Right lung (tissue), 5 donors: Measurements from ENCODE around the gene COMMD7. TPM values are rescaled to one million over a fixed set of nuclear protein-coding genes. Genes with fewer than 3 reads are reported as not detected.

ENCODE experiments used
- DNase-seq, 2 donors: peaks; one replicate each; pipeline ENCODE4 v3.0.0-alpha.2; 2013
- polyA plus RNA-seq, 5 donors: library from polyadenylated mRNA; unstranded; fragments of 120-200 nt; gene quantifications; one replicate each; pipeline versions ENCODE4 v1.2.1 to v1.2.3, GENCODE V29; 2013; ENCODE audit warnings: inconsistent platforms in 1 of 5, low replicate concordance in 1 of 5; ENCODE audit not compliant: insufficient read length in 5 of 5, insufficient read depth in 1 of 5

COMMD7 gene
- polyA plus RNA-seq, 5 donors = 56.1 to 60.7 (median 57.9) TPM

DNA sequence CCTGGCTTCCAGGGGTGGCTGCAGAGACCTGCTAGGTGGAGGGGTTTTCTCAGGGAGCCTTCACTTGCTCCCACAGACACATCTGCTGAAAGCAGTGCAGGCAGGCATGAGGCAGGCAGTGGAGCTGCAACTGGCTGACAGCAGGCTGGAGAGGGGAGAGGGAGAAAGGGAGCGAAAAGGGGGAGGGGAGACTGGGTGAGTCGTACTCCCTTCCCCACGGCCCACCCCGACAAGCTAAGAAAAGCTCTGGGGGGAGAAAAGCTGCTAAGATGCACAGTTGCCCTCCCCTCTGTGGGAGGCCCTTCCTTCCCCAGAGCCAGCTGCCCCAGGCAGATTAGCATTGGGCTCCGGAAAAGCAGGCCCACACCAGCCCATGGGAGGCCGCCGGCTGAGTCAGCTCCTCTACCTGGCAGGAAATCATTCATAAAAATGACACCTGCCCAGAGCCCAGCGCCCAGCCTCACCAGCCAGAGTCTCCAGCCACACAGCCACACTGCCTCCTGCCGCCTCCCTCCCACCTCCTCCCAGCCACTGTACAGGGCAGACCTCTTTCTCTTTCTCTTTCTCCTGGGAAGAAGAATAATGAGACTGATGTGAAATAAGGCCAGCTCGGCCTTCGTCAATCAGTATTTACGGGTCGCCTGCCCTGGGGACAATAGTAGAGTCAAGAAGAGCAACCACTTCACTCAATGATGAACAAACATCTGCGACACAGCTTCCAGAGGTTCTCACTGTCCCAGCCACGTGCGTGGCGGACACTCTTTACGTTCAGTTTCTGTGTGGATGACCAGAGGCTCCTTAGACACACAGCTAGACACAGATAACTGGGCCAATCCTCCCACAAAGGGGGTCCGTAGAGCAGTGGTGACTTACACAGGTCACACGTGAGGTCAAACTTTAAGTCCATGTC lies 61.8 kb downstream of the COMMD7 start:
- no peak for DNase-seq

DNA sequence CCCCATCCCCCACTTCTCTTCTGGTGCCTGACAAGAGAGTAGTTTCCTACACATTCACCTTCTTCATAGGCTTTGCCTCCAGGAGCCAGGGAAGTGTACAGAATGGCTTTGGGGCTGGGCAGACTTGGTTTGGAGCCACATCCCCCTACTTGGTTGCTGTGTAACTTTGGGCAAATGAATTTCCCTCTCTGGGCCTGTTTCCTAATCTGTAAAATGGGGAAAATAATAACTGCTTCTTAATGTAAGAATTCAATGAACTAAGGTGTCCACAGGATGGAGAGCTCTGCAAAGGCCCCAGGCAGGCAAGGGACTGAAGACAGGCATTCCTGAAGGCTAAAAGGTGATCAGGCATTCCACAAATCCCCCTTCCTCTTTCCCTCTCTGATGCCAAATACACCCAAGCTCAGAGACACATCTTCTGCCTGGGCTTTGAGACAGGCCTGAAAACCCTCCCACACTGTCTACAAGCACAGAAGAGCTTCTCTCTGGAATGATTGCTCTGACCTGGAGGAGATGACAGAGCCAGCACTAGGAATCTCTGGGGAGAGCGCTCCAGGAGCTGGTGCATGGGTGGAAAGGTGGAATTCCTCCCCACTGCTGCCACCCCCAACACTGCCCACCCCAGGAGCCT lies 62.6 kb downstream of the COMMD7 start:
- DNase-seq = no peak

GRCh38 chr20:32678948-32679347 lies 64.3 kb downstream of the COMMD7 start:
- peak in 1 of 2 donors; percentile 21 for DNase-seq

GRCh38 chr20:32675223-32675975 lies 67.9 kb downstream of the COMMD7 start:
- no peak for DNase-seq

DNA sequence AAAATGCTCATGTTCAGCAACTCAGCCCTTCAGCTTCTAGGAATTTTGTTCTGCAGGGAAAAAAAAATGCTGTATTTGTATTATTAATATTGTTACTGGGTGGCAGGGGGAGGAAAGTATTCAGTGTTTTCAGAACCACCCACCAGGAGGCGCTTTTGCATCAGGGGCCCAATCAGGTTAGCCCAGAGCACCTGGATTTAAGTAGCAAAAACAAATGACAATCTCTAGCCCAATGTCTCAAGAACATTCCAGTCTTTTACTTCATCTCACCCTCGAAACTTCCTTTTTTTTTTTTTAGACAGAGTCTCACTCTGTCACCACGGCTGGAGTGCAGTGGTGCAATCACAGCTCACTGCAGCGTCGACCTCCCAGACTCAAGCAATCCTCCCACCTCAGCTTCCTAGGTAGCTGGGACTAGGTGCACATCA lies 68.9 kb downstream of the COMMD7 start:
- no peak for DNase-seq

GRCh38 chr20:32672982-32673851 lies 70.0 kb downstream of the COMMD7 start:
- no peak for DNase-seq

DNA sequence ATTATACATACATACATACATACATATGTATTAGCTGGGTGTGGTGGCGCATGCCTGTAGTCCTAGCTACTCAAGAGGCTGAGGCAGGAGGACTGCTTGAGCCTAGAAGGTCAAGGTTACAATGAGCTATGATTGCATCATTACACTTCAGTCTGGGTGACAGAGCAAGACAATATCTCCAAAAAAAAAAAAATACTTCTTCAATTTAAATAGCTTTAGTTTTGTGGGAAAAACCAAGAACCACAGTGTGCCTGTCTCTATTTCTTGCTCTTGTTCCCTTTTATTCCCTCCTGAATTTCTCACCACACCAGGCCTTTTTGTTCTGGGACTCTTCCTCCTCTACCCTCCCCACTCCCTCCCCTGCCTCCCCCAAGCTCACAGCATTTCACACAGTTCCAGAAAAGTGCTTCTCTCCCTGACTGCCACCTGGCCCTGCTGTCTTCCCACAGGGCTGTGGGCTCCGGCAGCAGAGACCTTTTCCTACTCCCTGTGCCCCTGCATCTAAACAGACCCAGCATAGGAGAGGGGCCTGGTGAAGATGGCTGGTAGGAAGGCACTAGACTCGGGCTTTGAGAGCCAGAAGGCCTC lies 70.8 kb downstream of the COMMD7 start:
- DNase-seq = no peak

DNA sequence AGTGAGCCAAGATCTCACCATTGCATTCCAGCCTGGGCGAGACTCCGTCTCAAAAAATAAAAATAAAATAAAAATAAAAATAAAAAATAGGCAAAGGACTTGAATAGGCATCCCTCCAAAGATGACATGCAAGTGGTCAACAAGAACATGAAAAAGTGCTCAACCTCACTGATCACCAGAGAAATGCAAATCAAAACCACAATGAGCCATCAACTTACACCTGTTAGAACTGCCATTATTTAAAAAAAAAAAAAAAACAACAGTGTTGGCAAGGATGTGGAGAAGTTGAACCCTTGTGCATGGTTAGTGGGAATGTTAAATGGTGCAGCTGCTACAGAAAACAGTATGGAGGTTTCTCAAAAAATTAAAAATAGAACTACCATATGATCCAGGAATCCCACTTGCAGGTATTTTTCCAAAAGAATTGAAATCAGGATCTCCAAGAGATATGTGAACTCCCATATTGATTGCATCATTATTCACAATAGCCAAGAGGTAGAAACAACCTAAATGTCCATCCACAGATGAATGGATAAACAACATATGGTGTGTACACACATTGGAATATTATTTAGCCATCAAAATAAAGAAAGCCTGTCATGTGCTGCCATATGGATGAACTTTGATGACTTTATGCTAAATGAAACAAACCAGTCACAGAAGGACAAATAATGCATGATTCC lies 72.4 kb downstream of the COMMD7 start:
- DNase-seq = no peak

DNA sequence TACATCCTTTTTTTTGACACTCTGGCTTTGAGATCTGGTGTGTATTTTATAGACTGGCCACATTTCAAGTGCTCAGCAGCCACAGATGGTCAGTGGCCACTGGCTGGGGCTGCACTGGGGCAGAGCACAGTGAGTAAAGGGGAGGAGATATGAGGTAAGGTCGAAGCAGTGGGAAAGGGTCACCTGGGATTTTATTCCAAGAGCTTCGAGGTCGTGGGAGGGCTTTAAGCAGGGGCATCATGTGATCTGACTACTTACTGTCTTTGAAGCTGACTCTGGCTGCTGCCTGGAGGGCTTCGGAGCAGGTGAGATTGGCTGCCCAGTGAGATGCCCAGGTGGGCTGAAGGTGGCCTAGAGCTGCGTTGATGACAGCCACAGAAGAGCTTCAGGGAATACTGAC lies 76.2 kb downstream of the COMMD7 start:
- DNase-seq = no peak

DNA sequence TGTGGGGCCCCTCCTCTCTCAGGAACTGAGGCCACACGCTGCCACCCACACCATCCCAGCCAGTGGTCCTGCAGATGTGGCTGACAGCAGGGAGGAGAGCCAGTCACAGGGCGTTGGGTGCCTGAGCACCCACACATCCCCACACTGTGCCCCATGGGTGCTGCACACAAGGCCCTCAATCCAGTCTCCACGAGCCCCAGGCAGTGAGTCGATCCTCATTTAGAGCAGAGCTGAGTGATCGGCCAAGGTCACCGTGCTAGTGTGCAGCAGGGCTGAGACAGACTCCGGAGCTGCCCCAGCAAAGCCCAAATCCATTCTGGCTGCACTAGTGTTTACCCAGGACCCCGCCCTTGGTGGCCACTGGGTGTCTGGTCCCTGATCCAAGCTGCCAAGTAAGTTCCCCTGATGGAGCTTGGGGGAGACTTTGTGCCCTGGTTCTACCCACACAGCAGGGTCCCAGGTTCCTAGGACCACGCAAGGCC lies 78.5 kb downstream of the COMMD7 start:
- no peak for DNase-seq

DNA sequence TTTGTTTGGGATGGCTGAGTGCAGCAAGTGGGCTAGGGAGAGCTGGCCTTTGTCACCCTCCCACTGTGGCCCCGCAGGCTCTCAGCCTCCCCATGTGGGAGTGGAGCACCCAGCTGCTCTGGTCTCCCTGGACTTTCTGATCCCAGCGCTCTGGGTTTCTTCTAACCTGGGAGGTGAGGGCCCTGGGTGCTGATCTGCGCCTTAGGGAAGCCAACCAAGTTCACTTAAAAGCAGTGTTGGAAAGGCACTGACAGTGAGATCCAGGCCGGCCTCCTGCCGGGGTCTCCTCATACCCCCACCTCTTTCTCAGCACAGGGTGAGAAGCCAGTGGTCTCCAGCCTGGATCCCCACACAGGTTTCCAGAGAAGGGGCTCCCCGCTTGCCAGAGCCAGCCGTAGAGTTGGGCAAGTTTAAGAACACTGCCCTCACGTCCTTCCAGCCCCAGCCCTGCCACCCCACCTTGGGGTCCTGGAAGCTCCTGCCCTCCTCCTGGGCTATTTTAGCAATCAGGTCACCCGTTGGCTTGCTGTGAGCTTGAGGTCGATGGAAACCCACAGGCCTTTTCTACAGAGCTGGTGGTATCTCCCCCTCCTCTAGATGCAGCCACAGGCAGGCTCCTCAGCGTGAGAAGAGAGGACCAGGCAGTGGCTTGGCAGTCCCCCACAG lies 79.1 kb downstream of the COMMD7 start:
- DNase-seq = no peak

GRCh38 chr20:32663335-32664011 lies 79.8 kb downstream of the COMMD7 start:
- no peak for DNase-seq

- DNase-seq = no peak
Observed at GRCh38 chr20:32661820-32662528, 81.3 kb downstream of the COMMD7 start.

DNA sequence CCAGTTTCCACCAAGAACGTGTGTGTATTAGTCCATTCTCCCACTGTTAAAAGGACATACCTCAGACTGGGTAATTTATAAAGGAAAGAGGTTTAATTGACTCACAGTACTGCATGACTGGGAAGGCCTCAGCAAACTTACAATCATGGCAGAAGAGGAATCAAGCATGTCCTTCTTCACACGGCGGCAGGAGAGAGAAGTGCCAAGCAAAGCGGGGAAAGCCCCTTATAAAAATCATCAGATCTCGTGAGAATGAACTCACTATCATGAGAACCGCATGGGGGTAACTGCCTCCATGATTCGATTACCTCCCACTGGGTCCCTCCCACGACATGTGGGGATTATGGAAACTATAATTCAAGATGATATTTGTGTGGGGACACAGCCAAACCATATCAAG lies 82.6 kb downstream of the COMMD7 start:
- DNase-seq = no peak

DNA sequence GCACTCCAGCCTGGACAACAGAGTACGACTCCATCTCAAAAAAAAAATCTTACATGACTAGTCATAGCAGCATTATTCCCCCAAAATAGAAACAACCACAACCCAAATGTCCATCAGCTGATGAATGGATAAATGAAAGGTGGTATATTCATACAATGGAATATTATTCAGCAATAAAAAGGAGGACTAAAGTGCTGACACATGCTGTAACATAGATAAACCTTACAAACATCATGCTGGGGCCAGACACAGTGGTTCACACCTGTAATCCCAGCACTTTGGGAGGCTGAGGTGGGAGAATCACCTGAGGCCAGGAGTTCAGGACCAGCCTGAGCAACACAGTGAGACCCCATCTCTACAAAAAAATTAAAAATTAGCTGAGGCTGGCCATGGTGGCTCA lies 86.4 kb downstream of the COMMD7 start:
- no peak for DNase-seq

- no peak for DNase-seq
Observed at GRCh38 chr20:32655903-32656512, 87.3 kb downstream of the COMMD7 start.

DNA sequence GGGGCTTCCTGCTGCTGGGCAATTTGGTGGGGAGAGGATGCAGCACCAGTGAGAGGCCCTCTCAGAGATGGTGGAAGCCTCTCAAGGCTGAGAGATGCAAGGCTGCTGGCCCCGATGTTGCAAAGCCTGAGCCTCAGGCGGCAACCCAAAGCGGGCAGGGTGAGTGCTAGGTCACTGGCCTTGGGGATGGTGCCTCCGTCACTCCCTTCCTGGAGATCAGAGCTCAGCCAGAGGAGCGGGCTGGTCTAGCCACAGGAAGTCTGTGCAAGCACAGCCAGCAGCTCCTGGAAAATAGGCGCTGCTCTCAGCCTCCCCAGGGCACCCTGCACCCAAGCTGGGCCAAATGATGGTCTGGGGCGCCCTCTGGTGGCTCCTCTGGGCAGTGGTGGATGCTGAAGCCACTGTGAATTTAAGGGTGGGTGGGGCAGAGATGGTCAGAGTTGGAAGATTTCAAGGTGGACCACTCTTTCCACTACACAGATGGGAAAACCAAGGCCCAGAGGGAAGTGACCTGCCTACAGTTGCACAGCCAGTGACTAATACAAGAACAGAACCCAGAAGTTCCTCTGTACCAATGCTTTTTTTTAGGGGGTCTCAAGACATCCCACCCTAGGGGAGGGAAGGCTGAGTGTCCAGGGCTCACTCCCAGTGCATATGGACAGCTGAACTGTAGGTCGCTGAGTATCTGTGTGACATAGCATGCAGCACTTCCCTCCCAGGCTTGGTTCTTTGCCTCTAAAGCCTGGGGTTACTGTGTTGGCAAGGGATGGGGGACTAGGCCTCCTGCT lies 90.3 kb downstream of the COMMD7 start:
- peak; percentile 65 to 80 for DNase-seq
